Endodermal cell (in vitro differentiated cells): ENCODE results near the gene DCC. TPM values are rescaled to one million over a fixed set of nuclear protein-coding genes. Genes with fewer than 3 reads are reported as not detected.

Source experiments
- DNase-seq: peaks from one replicate; pipeline ENCODE4 v3.0.0-alpha.2; 2017
- H3K27ac ChIP-seq: 2 replicates; pipeline ENCODE4 v1.5.1; 2013; ENCODE audit warnings: mild to moderate bottlenecking, low read depth, low read length, moderate library complexity
- H3K27me3 ChIP-seq: 2 replicates; pipeline ENCODE4 v1.6.1; 2013; ENCODE audit warnings: mild to moderate bottlenecking, low read length, moderate library complexity; ENCODE audit not compliant: insufficient read depth, control insufficient read depth, poor library complexity, severe bottlenecking
- H3K36me3 ChIP-seq: 2 replicates; pipeline ENCODE4 v1.7.0; 2013; ENCODE audit warnings: mild to moderate bottlenecking, low read length, moderate library complexity; ENCODE audit not compliant: control insufficient read depth, insufficient read depth
- H3K4me1 ChIP-seq: one replicate; pipeline ENCODE4 v1.7.0; 2013; ENCODE audit warnings: low read length; ENCODE audit not compliant: control insufficient read depth, insufficient read depth
- H3K4me3 ChIP-seq: 2 replicates; pipeline ENCODE4 v1.5.1; 2013; ENCODE audit warnings: mild to moderate bottlenecking, low read length, moderate library complexity
- H3K9ac ChIP-seq: 2 replicates; pipeline ENCODE4 v1.6.1; 2013; ENCODE audit warnings: mild to moderate bottlenecking, low read length, moderate library complexity; ENCODE audit not compliant: poor library complexity, severe bottlenecking; ENCODE audit errors: extremely low read depth
- H3K9me3 ChIP-seq: 2 replicates; pipeline ENCODE4 v1.6.1; 2013; ENCODE audit warnings: mild to moderate bottlenecking, low read length, moderate library complexity; ENCODE audit not compliant: control insufficient read depth
- H3K27ac Mint-ChIP-seq: 2 replicates; pipeline ENCODE4 v1.8.0; 2020; ENCODE audit warnings: mixed read lengths
- H3K27me3 Mint-ChIP-seq: 2 replicates; pipeline ENCODE4 v1.8.0; 2021; ENCODE audit warnings: mild to moderate bottlenecking, mixed read lengths; ENCODE audit not compliant: insufficient read depth
- H3K36me3 Mint-ChIP-seq: 2 replicates; pipeline ENCODE4 v1.8.0; 2020; ENCODE audit warnings: low read depth, mixed read lengths
- H3K4me1 Mint-ChIP-seq: 2 replicates; pipeline ENCODE4 v1.8.0; 2020; ENCODE audit warnings: mixed read lengths
- H3K4me3 Mint-ChIP-seq: 2 replicates; pipeline ENCODE4 v1.8.0; 2020; ENCODE audit warnings: mild to moderate bottlenecking, moderate library complexity, mixed read lengths
- H3K9me3 Mint-ChIP-seq: 2 replicates; pipeline ENCODE4 v1.8.0; 2020; ENCODE audit warnings: mild to moderate bottlenecking, mixed read lengths
- WGBS, 2 experiments: methylation state at CpG; one replicate each; pipeline versions ENCODE4 v1.1.5 to v1.1.7; 2013; ENCODE audit warnings: missing lambda C conversion rate in 2 of 2, mixed read lengths in 1 of 2; ENCODE audit not compliant: insufficient coverage in 1 of 2, insufficient read length in 1 of 2; 5-methylcytosine and 5-hydroxymethylcytosine counted together
- total RNA-seq, 2 donors: library from RNA; stranded (reverse); fragmentation: NEBNext Ultra II Directional in 1 of 2; extraction: Animal tissue kit (Norgen Biotek cat#: 25700) in 1 of 2; gene quantifications; 2 replicates in 1 of 2; 3 replicates in 1 of 2; pipeline ENCODE4 v1.2.1, GENCODE V29; 2021
- TF ChIP-seq, protein P1 (sequence below): fragments of 200-600 bp; sonication (generic); conservative IDR thresholded peaks from 2 replicates; pipeline ENCODE4 v1.5.0; 2021; ENCODE audit warnings: antibody characterized with exemption, mild to moderate bottlenecking

Gene DCC
- total RNA-seq, 2 donors from 2014 or later = 0.77 to 0.97 TPM

DNA sequence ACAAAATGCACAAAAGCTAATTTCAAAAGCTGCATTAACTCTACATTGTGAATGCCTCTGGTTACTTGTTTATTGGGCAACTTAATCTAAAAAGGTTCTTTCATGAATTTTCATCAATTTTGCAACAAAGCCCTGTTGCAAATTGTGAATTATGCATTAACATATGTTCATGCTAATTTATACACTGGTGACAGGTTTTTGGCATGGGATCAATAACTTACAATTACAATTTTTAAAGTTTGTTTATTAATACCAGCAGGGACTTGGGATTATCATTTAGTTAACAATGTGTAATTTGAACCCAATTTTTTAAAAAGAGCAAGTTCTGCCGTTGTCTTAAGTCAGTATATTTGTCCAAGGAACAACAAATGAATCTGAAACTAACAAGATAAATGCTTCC, 183.6 kb downstream of the DCC start:
- Histone ChIP-seq H3K4me1 (no peaks in the 10 kb centered on the region), H3K9me3 (no peaks in the 10 kb centered on the region), H3K36me3 (no peaks in the 10 kb centered on the region), H3K9ac (no peak overlapping the region), H3K4me3 (no peak overlapping the region), H3K27ac (no peak overlapping the region), H3K27me3 (peaks cover 4% of the 10 kb centered on the region)
- Mint-ChIP-seq H3K27ac (no peak overlapping the region), H3K36me3 (no peaks in the 10 kb centered on the region), H3K9me3 (no peaks in the 10 kb centered on the region), H3K4me1 (no peaks in the 10 kb centered on the region), H3K4me3 (no peak overlapping the region), H3K27me3 (no peaks in the 10 kb centered on the region)
- DNase-seq = no peak
- TF ChIP-seq, protein P1, sequence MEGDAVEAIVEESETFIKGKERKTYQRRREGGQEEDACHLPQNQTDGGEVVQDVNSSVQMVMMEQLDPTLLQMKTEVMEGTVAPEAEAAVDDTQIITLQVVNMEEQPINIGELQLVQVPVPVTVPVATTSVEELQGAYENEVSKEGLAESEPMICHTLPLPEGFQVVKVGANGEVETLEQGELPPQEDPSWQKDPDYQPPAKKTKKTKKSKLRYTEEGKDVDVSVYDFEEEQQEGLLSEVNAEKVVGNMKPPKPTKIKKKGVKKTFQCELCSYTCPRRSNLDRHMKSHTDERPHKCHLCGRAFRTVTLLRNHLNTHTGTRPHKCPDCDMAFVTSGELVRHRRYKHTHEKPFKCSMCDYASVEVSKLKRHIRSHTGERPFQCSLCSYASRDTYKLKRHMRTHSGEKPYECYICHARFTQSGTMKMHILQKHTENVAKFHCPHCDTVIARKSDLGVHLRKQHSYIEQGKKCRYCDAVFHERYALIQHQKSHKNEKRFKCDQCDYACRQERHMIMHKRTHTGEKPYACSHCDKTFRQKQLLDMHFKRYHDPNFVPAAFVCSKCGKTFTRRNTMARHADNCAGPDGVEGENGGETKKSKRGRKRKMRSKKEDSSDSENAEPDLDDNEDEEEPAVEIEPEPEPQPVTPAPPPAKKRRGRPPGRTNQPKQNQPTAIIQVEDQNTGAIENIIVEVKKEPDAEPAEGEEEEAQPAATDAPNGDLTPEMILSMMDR = no peak
- 94% methylated on average over 1 of the region's 1 CpG; no CpG with 5 or more reads in 1 of the 2 experiments for WGBS, 2 experiments

DNA sequence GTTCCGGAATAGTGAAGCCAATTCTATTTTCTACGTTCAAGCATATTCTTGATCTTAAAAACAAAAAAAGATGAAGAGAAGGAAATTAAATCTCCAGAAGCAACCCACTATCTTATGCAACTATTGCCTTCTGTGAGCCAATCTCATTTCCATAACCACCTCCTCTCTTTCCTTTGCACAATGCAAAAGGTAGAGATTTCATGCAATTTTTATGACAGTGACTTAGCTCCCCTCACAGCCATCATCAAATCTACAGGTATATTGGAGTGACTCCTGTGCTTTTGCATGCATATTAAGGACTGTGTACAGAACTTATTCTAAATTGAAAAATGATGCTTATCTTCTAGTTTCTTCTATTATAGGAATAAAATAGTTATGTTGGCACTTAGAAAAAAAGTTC, 191.8 kb downstream of the DCC start:
- Mint-ChIP-seq H3K9me3 (no peaks in the 10 kb centered on the region), H3K4me3 (no peak overlapping the region), H3K36me3 (no peaks in the 10 kb centered on the region), H3K27me3 (peaks cover 2% of the 10 kb centered on the region), H3K27ac (no peak overlapping the region), H3K4me1 (no peaks in the 10 kb centered on the region)
- H3K4me3 ChIP-seq = no peak overlapping the region
- no peaks in the 10 kb centered on the region for H3K9me3 ChIP-seq
- no peak for DNase-seq
- no peak overlapping the region for H3K9ac ChIP-seq
- no peaks in the 10 kb centered on the region for H3K4me1 ChIP-seq
- H3K27me3 ChIP-seq = no peaks in the 10 kb centered on the region
- TF ChIP-seq, protein P1 = no peak
- H3K36me3 ChIP-seq = no peaks in the 10 kb centered on the region
- H3K27ac ChIP-seq = no peak overlapping the region
- 91 to 100% methylated on average over 2 of the region's 2 CpGs for WGBS, 2 experiments

DNA sequence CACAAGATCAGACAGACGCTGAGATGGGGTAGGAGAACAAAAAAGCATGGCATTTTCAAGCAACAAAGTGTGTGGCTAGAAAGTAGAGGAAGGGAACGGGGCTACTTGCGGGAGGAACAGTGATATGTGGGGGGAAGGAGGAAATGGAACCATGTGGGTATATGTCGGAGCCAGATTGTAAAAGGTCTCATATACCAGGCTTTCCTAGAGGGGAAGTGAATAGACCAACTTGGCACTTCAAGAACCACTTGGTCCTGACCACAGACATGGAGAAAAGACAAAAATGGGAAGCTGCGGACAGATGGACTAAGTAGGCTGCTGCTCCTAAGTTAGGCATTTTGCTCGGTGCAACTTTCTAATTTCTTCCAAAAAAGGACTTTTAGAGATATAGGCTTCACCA, 196.0 kb downstream of the DCC start:
- Histone ChIP-seq H3K9me3 (no peaks in the 10 kb centered on the region), H3K4me3 (no peak overlapping the region), H3K27me3 (no peaks in the 10 kb centered on the region), H3K36me3 (no peaks in the 10 kb centered on the region), H3K27ac (no peak overlapping the region), H3K4me1 (no peaks in the 10 kb centered on the region), H3K9ac (no peak overlapping the region)
- no peak overlapping the region for H3K27ac Mint-ChIP-seq
- no peak overlapping the region for H3K4me3 Mint-ChIP-seq
- no peaks in the 10 kb centered on the region for H3K9me3 Mint-ChIP-seq
- WGBS, 2 experiments = 89 to 97% methylated on average over 6 of the region's 6 CpGs
- H3K36me3 Mint-ChIP-seq = no peaks in the 10 kb centered on the region
- no peak for DNase-seq
- TF ChIP-seq, protein P1 = no peak
- H3K27me3 Mint-ChIP-seq = peaks cover 2% of the 10 kb centered on the region
- no peaks in the 10 kb centered on the region for H3K4me1 Mint-ChIP-seq
